Embryonic facial prominence (tissue), 1 donor: ENCODE measurements around the gene MAPK12.

Experiments used
- DNase-seq: peaks from one replicate; pipeline ENCODE4 v3.0.0-alpha.2; 2016; ENCODE audit errors: extremely low spot score

The MAPK12 gene

DNA sequence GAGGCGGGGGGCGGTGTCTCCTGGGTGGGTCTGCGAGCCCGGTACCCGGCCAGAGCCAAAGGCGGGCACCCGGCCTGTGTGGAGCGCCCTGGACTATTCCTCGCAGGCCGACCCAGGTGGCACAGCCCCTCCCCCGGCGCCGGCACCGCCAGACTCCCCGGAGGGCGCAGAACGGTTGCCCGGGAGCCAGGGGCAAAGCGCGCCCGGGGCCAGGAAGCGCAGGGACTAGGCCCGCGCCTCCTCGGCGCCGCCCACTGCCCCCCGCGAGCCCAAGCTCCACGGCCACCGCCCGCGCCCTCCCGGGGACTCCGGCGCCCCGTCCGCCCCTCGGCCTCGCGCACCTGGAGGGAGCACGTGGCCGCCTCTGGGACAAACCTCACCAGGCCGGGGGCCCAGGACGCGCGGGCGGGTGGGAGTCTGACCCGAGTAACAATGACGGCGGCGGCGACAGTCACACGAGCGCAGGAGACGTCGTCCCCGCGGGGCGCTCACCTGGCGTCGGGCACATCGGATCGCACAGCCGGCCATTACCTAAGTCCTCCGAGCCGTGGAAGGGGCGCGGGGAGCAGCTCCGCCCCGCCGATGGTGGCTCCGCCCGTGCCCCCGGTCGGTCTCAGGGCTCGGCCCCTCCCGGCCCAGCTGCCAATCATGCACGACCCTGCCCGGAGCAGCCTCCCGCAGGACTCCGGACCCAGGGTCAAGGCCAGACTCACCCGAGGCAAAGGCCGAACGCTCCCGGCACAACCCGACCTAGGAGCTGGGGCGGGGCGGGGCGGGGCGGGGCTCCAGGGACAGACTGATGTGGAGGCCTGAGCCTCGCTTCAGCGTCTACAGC, 38.5 kb upstream of the MAPK12 start:
- DNase-seq = no peak

DNA sequence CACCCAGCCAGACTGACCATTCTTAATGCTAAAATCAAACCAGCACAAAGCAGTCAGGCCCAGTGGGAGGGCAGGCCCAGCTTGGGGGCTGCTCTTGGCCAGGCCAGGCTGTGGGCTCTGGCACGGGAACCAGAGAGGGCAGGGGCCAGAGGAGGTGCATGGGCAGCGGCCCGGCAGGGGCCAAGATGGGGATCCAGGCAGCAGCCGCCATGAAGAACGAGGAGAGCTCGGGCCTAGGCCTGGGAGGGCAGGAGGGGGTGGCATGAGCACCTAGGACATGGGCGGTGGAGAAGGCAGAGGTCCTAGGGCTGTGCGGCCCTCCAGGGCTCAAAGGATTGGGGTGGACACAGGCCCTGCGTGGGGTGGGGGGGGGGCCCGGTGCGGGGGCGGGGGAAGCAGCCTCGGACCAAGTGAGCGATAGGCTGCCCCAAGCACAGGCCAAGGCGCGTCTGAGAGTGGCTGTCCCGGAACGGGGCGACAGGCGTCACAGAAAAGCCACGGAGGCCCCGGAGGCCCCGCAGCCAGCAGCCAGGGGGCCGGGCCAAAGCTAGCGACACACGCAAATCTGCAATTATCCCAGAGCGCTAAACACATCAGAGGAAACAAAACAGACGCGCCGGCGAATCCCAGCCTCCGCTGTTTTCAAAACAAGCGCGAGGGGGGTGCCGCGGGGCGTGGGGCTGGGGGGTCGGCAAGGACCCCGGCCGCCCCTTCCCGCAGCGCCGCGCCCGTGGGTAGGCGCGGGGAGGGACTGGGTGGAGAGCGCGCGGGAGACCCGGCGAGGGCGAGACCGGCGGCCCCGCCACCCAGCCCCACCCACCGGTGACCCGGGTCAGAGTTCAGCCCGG, 37.7 kb upstream of the MAPK12 start:
- no peak for DNase-seq

DNA sequence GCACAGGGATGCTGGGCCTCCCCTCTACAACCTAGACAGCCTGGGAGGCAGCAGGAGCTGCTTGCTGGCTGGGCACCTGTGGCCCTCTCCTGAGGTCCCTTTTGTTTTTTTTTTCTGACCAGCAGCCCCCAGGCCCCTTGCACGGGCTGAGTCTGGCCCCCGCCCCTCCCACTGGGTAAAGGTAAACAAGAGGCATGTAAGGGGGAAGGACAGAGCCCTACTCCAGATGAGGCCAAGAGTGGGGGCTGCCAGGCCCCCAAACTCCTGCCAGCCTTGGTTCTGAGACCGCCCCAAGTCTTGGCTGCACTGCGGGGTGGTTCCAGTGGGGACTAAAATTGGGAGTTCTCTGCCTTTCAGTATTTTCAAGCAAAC, 36.8 kb upstream of the MAPK12 start:
- DNase-seq = no peak

DNA sequence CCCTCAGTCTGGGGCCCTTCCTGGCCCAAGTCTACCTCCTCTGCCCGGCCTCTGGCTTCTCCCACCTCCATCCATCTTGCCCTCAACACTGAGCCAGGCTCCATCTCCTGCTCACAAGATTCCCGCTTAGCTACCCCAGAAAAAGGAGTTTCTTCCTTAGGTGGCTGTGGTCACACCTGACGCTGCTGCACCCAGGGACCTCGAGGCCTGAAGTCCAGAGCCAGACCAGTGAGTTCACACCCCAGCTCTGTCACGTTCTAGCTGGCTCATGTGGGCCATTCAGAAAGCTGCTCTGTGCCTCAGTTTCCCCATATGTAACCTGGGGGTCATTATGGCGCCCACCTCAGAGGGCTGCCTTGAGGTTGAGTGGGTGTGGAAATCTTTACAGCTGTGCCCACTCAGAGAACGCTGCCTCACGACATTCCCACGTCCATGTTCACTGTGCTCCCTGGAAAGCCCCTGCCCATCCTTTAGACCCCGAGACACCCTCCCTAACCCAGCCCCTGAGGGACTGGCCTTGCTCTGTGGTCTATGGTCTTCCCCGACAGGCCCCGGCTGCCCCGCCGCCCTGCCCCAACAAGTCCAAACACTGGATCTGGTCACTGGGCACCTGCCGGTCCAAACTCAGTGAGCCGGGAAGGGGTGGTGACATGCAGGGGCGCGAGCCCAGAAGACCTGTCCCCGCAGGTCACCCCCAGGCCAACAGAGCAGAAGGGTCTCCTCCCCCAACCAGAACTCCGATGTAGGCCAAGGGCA, 36.2 kb upstream of the MAPK12 start:
- DNase-seq = no peak

DNA sequence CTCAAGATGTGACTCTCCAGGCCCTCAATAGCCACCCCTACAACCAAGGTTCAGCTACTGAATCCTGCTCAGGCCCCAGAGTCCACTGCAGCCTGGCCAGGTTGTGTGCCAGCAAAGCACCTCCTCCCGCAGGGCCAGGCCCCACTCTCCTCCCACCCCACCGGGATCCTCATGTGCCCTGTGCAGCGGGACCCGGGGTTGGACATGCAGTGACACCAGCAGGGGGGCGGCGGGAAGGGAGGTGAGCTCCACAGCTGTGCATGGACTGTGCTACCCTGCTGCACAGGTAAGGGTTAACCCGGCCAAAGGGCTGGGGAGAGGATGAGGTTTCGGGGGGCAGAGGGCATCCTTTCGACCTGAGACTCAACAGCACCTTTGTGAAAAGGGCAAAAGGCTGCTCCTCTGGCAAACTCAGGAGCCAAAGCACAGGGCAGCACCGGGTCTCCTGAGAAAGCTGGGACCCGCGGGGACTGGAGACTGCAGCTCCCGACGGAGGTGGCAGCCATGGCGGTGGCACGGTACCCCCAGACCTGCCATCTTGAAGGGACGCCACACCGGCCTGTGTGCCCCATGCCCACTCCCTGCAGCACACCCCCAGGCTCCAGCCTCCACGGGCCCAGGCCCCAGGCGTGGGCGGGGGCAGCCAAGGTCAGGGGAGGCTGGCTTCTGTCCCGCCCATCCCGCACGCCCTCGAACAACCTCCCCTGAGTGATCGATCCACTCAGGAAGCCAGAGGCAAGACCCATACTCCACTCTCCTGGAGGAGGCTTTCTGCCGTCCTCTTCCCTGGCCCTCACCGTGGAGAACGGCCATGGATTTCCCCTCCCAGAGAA, 35.4 kb upstream of the MAPK12 start:
- no peak for DNase-seq

DNA sequence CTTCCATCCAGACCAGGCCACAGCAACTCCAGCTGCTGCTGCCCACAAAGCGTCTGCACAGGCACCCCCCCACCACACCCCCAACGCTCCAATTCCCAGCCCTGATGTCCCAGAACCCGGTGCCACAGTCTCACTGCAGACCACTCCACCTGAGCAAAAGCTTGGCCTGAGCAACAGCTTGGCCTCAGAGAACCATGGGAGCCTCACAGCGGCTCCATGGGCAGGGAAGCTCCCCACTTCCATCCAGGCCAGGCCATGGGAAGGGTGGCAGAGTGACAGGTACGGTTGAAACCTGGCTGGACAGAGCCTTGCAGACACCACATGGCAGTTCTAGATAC, 32.8 kb upstream of the MAPK12 start:
- no peak for DNase-seq

DNA sequence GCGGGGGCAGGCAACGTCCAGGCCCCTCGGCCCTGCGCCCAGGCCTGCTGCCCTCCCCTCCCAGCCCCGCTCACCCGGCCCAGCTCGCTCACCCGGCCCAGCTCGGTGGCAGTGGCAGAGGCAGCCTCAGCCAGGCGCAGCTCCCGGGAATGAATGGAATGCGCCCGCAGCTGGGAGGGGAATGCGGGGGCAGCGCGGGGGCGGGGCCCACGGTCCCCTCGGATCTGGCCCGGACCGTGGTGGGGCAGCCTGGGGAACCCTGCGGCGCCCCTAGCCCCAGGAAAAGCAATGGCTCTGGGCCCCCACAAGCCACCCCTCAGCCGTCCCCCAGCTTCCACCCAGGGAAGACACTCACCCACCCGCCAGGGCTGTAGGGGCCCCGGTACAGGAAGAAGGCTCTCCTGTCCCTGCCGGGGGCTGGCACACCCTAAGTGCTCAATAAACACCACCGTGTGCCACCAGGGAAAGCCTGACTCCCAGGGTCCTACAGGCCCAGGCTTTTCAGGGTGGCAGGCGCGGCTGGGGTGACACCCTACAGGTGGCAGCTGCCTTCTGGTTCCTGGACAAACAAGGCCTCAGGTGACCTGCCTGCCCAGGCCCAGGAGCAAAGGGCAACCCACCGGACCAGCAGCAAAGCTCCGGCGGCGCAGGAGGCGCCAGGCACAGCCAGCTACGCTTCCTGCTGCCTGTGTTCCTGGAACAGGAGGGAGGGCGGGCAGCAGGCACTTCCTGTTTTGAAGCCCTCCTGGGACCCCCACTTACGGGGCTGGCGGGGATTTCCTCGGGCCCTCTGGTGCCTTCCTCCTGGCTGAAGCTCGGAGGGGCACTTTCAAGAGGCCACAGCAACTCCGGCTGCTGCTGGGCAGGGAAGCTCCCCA, 32.2 kb upstream of the MAPK12 start:
- DNase-seq = no peak

DNA sequence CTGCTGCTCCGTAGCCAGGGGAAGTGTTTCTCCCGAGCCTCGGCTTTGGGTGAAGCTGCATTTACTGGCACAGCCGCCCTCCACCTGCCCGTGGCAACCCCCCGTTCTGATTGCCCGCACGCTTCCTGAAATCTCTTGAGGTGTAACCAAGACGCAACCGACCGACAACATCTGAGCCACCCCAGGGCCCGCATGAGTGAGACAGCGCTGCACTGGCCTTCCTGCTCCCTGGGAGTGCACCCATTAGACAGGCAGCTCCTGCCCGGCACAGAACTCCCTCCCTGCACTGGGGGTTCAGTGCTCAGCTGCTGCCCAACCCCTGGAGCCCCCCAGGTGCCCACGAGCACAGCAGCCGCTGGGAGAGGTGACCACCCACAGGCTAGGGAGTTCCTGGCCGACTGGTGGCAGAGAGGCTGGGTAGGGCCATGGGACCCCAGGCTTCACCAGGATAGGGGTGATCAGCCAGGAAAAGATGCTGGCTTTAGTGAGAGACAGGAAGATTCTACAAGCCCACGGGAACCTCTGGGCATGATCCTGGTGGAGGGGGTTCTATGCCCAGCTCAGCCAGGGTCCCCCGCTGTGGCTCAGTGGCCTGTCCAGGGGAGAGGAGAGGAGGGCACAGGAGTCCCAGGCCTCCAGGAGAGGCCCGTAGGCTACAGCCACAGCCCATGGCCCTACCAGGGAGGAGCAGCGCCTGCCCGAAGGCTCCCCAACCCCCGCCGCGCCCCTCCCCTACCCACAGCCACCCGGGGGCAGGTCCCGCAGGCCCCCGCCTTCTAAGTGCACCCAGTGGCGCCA, 31.4 kb upstream of the MAPK12 start:
- DNase-seq = no peak

DNA sequence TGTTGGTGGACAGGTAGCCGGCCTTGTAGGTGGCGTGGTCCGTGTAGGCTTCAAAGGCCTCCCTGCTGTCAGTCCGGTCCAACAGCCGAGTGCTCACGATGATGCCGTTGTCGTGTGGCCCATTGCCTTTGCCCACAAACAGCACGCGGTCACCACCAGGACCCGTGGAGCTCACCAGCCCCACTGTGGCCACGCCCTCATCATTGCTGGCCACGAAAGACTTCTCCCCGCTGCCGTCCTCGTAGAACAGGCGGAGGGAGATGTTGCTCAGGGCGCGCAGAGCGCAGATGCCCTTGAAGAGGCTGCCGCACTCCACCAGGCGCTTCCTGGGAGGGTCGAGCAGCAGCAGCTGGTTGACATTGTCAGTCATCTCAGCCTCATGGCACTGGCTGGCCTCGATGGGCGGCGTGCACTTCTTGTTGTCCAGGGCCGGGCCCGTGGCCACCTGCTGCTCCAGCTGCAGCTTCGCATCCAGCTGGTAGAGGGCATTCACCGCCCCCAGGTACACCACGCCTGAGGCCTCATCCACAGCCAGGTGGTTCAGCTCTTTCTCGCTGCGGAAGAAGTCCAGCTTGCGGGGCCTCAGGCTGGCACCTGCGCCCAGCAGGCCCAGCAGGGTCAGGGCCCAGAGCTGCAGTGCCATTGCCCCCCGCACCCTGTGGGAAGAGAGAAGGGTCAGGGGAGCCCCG, 28.6 kb upstream of the MAPK12 start:
- no peak for DNase-seq

DNA sequence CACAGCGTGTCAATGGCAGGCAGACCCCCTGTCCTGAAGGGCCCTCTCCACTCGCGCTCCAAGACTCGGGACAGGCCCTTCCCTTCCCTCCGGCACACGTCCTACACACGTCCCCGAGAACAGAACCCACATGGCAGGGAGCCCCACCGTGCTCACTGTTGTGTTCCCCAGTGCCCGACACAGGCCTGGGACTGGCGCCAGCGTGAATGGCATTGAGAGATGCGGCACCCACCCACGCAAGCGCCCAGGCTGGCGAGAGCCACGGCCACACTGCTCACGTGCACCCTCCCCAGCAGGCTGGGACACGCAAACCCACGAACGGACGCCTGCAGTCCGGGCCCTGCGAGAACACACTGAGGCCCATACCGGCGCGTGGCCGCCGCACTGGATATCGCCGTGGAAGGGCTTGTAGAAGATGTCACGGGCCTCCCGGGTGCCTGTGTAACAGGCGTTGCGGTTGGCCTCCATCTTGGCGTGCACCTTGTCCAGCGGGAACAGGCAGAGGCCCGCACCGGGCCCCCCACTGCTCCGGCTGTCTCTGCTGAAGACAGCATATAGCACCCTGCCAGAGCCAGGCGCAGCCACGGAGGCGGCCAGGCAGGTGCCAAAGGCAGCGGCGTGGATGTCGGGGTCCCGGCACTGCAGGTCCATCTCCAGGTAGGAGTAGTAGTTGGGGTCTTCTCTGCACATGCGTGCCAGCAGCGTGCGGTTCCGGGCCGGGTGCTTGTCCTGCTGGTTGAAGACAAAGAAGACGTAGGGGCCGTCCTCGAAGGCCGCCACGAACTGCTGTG, 27.9 kb upstream of the MAPK12 start:
- DNase-seq = no peak

DNA sequence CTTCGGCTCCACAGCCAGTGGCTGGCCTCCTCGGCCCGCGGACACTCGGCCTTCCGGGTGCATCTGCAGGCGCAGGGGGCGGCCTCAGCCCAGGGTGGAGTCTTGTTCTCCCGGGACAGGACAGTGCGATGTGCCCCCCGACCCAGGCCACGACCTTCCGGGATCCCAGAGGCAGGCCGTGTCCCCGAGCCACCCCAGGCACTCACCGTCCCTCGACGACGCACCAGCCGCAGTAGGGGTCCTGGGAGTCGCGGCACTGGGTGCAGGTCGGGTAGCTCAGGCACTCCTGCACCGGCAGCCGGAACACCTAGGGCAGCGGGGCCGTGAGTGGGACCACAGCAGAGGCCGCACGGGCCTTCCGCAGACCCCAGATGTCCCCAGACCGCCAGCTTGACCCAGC, 26.2 kb upstream of the MAPK12 start:
- no peak for DNase-seq

DNA sequence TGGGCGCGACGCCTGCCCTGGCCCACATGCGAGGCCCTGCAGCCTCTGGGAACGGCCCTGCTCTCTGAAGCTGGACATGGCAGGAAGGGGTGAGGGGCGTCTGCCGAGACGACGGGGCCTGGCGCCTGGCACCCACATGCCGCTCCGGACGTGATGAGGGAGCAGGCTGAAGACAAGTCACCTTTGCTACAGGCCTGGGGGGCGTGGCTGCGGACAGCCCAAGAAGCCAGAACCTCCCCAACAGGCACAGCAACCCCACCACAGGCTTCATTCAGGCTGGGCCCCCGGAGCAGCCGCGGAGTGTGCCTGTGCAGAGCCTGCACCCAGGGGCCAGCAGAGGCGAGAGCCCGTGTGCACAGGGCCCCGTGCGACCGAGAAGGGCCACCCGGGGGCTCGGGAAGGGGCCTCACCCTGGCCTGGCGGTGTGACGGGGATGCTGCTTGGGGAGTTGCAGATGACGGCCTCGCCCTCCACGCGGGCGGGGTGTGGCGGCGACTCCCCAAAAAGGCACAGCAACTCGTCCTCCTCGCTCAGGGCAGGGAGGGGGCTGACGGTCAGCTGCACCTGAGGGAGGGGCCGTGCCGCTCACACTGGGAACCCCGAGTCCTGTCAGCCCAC, 25.3 kb upstream of the MAPK12 start:
- no peak for DNase-seq

DNA sequence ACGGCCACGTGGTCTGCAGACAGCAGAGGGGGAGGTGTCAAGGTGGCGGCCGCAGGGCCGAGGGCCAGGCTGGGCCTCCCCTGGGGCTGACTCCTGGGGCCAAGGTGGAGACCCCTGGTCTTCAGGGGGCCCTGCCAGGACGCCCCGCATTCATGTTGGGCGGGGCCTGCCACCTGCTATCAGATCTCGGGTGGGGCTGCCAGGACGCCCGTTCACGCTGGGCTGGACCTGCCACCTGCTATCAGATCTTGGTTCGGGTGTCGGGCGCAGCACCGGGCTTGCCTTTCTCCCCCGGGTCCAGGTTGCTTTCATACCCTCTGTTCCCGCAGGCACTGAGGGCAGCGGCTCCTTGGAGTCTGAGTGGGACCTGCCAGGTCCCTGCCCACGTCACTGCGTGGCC, 24.8 kb upstream of the MAPK12 start:
- DNase-seq = no peak

DNA sequence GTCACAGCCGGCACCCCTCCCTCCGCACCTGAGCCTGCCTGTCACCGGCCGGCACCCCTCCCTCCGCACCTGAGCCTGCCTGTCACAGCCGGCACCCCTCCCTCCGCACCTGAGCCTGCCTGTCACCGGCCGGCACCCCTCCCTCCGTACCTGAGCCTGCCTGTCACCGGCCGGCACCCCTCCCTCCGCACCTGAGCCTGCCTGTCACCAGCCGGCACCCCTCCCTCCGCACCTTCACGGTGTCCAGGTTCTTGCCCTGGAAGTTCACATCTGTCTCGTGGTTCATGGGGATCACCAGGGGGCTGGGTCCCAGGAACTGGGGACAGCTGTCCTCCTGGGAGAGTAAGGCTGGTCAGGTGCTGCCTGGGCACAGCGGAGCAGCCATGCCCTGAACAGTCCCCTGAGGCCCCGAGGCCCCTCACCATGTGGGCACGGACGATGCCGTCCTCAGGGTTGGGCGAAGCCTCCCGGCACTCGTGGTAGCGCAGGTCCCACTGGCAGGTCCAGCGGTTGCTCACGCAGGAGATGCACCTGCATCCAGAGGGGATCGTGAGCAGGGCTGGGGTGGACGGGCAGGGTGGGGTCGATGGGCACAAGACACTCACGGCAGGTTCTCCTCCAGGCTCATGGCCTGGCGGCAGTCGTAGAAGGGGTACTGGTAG, 24.2 kb upstream of the MAPK12 start:
- DNase-seq = no peak

DNA sequence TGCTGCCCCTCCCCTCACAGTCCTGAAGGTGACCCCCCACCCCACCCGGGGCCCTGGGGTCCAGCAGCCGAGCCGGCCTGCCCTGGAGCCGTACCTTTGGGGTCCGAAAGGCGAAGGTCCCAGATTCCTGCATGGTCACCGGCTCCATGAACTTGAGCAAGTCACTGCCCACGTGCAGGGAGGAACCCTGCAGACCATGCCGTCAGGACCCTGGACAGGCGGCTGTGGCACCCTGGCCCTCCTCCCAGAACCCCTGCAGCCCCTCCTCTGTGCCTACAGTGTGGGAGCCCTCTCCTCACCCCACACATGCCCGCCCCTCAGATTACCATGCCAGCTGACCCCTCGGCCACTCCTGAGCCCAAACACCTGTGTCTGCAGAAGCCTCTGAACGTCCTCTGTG, 23.0 kb upstream of the MAPK12 start:
- no peak for DNase-seq

DNA sequence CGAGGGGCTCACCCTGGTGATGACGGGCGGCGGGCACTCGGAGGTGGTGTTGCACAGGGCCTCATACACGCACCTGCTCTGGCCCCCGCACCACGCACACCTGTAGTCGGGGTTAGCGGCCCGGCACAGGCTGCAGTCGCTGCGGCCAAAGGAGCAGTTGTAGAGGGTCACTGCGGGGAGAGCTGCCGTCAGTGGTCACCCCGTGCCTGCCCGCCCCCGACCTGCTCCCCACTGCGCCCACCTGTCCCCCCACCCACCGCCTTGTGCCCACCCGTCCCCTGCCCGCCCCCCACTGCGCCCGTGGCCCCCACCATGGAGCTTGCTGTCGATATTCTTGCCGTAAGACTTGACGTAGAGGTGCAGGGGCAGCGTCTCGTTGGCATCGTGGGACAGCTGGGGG, 22.3 kb upstream of the MAPK12 start:
- no peak for DNase-seq

DNA sequence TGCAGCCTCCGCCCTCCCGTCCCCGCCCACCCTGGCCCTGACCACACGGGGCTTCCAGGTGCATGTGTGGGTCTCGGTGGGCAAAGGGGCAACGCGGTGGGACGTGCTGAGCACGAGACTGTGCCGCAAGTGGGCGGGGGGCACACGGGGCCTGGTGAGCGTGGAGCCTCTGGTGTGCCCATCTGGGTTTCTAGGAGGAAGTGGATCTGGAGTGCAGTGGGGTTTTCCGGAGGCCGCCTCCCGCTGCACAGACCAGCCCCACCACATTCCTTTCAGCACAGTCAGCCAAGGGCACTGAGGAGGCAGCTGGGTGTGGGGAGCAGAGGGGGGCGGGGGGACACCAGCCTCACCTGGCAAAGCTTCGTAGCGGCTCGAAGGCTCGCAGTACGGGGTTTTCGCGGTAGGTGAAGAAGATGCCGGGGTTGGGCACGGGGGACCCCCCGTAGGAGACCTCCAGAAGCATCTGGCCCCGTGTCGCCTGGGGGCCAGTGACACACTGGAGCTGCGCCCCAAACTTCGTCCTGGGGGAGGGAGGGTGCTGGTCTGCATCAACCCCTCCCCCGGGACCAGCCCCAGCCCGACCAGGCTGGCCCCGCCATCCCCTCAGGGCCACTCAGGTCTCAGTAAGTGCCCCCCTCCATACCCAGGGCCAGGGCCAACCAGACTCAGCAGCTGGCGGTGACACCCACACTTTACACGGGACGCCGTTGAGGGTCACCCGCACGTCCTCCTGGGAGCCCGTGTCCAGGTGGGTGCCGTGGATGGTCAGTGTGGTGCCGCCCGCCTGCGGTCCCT, 21.1 kb upstream of the MAPK12 start:
- no peak for DNase-seq
